ENCODE measurements around the gene TOP3A. TPM values are rescaled to one million over a fixed set of nuclear protein-coding genes. Genes with fewer than 3 reads are reported as not detected.

TOP3A gene
- total and polyA plus RNA-seq, 2 of the 13 experiments (the other 11 are each of a cell fraction or from before 2014, with no cell fraction given), result 16.9 to 36.8 TPM

DNA sequence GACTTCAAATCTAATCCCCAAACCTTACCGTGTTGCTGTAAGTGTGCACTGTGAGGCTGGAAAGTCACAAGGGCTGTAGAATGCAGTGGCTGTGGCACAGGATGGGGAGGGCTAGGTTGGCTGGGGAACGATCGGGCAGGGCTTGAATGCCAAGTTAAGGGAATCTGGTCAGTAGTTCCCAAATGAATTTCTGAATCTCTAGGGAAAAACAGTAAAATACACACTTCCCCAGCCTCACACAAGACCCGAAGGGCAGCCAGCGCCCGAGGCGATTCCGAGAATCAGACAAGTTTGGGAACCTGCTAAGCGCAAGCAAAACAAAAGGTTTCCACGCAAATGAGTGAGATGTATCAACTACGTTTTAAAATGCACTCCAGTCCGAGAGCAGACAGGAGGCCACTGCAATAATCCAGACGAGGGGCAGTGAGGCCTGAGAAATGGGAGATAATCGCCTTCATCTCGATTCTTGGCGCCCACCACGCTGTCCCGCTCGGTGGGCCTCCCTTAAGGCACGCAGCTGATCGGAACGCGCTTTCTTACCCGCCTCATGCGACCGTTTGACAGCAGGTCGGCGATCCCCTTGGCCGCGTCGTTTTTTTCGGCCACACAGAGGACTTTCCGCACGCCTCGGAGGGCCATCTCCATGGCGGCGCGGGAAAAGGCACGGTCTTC is 599 bp downstream of the TOP3A start (continued):
- TF ChIP-seq, protein P1, sequence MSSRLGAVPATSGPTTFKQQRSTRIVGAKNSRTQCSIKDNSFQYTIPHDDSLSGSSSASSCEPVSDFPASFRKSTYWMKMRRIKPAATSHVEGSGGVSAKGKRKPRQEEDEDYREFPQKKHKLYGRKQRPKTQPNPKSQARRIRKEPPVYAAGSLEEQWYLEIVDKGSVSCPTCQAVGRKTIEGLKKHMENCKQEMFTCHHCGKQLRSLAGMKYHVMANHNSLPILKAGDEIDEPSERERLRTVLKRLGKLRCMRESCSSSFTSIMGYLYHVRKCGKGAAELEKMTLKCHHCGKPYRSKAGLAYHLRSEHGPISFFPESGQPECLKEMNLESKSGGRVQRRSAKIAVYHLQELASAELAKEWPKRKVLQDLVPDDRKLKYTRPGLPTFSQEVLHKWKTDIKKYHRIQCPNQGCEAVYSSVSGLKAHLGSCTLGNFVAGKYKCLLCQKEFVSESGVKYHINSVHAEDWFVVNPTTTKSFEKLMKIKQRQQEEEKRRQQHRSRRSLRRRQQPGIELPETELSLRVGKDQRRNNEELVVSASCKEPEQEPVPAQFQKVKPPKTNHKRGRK (CRISPR knock-in tag; IDR thresholded peaks at IDR 0.05), result no peak
- 0 out of 2 replicates have a peak, but pooled peaks have one; percentile 82 for TF ChIP-seq ZNF142 (CRISPR knock-in tag; IDR thresholded peaks at IDR 0.05)
- 0 out of 2 replicates have a peak, but pooled peaks have one; percentile 40 for TF ChIP-seq ZNF761 (CRISPR knock-in tag; conservative IDR thresholded peaks at IDR 0.05)
- peak; percentile 62; the same call in 1 of the 2 replicates for TF ChIP-seq ZNF333 (CRISPR knock-in tag; IDR thresholded peaks at IDR 0.05; ENCODE audit: borderline replicate concordance)
- peak; percentile 21 for TF ChIP-seq ZMYM4 (CRISPR knock-in tag; IDR thresholded peaks at IDR 0.05)
- TF ChIP-seq, protein P2, sequence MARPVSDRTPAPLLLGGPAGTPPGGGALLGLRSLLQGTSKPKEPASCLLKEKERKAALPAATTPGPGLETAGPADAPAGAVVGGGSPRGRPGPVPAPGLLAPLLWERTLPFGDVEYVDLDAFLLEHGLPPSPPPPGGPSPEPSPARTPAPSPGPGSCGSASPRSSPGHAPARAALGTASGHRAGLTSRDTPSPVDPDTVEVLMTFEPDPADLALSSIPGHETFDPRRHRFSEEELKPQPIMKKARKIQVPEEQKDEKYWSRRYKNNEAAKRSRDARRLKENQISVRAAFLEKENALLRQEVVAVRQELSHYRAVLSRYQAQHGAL (CRISPR knock-in tag; IDR thresholded peaks at IDR 0.05; ENCODE audit: not compliant biosample characterization), result peak; percentile 36
- no peak for TF ChIP-seq FIP1L1 (IDR thresholded peaks at IDR 0.05; ENCODE audit: borderline replicate concordance, insufficient read depth, low read depth, low read length)
- TF ChIP-seq ZNF556 (CRISPR knock-in tag; IDR thresholded peaks at IDR 0.05; ENCODE audit: borderline replicate concordance), result no peak
- no peak for TF ChIP-seq ZBTB20 (CRISPR knock-in tag; IDR thresholded peaks at IDR 0.05; ENCODE audit: borderline replicate concordance, low read depth)
- peak; percentile 38; the same call in 1 of the 2 replicates for TF ChIP-seq NFAT5 (CRISPR knock-in tag; IDR thresholded peaks at IDR 0.05)
- peak; percentile 70; the same call in 1 of the 2 replicates for TF ChIP-seq FOXC1 (CRISPR knock-in tag; IDR thresholded peaks at IDR 0.05; ENCODE audit: borderline replicate concordance)
- TF ChIP-seq HNF4G (IDR thresholded peaks at IDR 0.05; ENCODE audit: borderline replicate concordance, low read depth, low read length), result no peak
- no peak for TF ChIP-seq HNF4G (CRISPR knock-in tag; IDR thresholded peaks at IDR 0.05; ENCODE audit: borderline replicate concordance, low read depth)
- TF ChIP-seq CAMTA2 (CRISPR knock-in tag; IDR thresholded peaks at IDR 0.05; ENCODE audit: borderline replicate concordance), result 0 out of 2 replicates have a peak, but pooled peaks have one; percentile 55

All from HepG2 (cell line).